GM18517 (cell line): ENCODE measurements around the gene AJAP1.

ENCODE experiments used
- ATAC-seq: cut with Tn5 transposase; IDR thresholded peaks from one replicate; pipeline ENCODE4 v1.9.1; 2021; ENCODE audit warnings: mild to moderate bottlenecking, moderate library complexity; ENCODE audit not compliant: unreplicated experiment

Gene AJAP1

DNA sequence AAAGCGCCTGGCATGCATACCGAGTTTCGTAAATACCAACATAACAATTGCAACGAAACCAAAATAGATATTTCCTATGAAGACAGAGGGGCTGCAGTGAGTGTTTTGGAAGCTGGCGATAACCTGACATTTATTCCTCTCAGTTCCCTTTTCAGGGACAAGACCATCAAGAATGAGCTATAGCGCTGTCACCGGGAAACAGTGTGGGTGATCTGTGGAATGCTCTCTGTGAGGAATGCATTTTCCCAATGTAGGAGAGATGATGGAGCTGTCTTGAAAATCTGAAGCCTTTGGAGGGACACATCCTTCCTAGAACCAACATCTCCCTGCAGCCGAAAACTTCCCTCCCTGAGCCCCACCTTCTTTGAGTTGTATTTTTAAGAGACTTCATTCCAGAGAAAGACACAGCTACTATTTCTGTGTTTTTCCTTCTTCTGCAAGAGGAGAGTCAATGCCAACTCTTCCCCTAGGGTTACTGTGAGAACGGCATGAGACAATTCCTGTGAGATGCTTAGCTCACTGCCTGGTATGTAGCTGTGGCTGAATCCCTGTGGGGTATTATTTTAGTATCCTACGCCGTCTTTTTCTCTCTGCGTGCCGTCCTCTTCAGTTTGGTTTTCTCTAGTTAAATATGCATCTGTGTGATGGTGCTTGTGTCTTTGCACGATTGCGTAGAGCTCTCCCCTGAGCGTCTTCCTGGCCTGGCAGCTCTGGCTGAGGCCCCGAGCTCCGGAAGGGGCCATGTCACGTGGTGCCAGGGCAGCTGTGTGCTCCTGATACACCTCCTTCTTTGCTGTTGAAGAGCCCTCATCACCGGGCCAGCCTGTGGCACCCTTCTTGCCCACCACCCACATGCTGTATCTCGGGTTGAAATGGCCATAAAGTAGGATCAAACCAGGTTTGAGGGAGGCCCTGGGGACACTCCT lies 45.2 kb downstream of the AJAP1 start:
- no peak for ATAC-seq

DNA sequence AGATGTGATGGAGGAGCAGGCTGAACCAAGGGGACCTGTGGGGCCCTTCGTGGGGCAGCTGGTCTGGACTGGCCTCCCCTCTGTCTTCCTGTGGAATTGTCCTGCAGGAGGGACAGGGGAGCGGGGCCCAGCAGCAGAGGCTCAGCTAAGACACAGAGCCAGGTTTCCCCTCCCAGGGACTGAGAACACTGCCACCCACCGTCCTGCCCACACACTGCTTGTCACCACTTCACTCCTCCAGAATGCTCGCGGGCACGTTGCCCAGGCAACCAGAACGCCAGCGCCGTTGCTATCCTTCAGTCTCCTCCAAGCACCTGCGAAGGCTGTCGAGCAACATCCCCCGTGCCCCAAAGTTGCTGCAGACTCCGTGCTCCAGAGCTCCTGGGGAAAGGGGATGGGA lies 46.4 kb downstream of the AJAP1 start:
- no peak for ATAC-seq

DNA sequence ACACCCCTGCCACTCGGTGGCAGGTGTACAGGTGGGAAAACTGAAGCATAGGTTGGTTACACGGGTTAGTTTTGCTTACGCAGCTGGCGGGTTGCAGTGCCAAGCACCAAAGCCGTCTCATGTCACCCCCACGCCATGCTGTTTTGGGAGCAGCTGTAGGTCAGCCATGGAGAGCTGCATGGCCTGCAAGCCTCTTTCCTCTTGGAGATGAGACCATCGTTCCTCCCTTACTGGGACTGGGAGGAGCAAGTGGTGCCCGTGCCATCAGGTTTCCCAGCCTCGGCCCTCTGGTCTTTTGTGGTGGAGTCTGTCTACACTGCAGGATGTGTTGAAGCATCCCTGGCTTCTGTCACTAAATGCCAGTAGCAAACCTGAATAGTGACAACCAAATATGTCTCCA lies 46.9 kb downstream of the AJAP1 start:
- no peak for ATAC-seq

DNA sequence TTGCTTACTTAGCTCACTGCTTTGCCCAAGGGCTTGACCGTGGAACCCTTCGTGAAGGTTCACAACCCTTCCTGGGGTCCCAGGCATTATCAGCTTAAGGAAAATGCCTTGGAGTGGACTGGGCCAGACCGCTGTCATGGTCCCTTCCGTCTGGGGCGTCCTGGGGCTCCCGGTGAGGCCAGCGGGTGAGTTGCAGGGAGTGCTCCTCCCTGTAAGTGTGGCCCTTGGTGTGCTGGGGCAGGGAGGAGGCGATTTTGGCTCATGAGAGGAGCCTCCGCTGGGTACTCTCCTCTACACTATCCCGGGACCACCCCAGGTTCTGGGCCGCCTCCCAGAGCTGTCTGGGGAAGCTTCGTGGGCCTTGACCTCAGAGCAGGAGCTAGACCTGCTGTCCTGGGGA lies 48.1 kb downstream of the AJAP1 start:
- ATAC-seq, result no peak

- ATAC-seq, result no peak
These were observed 48.5 kb downstream of the AJAP1 start for GRCh38 chr1:4702932-4703331.

GRCh38 chr1:4703646-4704045 lies 49.2 kb downstream of the AJAP1 start:
- no peak for ATAC-seq

GRCh38 chr1:4708840-4709507 lies 54.6 kb downstream of the AJAP1 start:
- ATAC-seq, result no peak

DNA sequence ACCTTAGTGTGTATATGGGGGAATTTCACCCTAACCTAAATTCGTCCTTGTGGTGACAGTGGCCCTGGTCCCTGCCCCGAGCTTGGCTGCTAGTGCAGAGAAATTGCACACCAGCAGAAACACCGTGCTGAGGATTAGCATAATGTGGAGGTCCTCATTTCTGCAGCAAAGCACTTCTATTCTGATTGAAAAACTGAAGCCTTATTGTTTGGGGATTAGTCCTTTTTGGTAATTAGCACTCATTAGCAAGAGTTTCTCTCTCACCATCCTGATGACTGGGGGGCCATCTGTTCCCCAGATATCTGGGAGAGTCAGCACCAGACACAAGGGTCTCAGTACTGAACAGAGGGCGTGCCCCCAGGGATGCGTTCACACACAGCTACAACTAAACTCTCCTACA lies 55.2 kb downstream of the AJAP1 start:
- ATAC-seq, result no peak

- ATAC-seq, result no peak
These were observed 56.4 kb downstream of the AJAP1 start for GRCh38 chr1:4710592-4711415.

DNA sequence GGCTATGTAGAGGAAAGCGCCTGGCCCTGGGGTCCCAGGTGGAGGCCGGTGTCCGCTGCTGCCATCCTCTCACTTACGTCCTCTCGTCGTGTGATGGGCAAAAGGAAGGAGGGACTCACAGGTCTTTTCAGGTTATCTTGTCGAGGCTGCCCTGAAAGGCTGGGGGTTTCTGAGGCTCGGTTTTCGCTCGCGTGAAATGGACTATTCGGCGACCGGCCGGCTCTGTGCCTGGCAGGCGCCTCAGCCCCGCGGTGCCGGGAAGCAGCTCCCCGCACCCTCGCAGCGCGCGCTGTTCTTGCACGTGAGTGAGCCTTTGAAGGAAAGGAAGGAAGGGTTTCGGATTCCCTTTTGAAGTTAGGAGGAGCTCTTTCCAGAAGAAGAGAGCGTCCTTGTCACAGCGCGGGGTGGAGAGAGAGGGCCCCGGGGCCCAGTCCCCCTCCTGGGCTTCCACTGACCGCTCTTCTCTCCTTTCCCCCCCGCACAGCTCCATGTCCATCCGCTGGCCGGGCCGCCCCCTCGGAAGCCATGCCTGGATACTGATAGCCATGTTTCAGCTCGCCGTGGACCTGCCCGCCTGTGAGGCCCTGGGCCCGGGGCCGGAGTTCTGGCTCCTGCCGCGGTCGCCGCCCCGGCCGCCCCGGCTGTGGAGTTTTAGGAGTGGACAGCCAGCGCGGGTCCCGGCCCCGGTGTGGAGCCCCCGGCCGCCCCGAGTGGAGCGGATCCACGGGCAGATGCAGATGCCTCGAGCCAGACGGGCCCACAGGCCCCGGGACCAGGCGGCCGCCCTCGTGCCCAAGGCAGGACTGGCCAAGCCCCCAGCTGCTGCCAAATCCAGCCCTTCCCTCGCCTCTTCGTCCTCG lies 57.2 kb downstream of the AJAP1 start:
- ATAC-seq, result no peak

GRCh38 chr1:4713669-4714068 lies 59.3 kb downstream of the AJAP1 start:
- no peak for ATAC-seq

- no peak for ATAC-seq
These were observed 62.0 kb downstream of the AJAP1 start for GRCh38 chr1:4716406-4716805.

- no peak for ATAC-seq
These were observed 63.7 kb downstream of the AJAP1 start for GRCh38 chr1:4718071-4718470.

GRCh38 chr1:4723106-4723505 lies 68.7 kb downstream of the AJAP1 start:
- no peak for ATAC-seq

- ATAC-seq, result no peak
These were observed 69.6 kb downstream of the AJAP1 start for GRCh38 chr1:4724001-4724400.

DNA sequence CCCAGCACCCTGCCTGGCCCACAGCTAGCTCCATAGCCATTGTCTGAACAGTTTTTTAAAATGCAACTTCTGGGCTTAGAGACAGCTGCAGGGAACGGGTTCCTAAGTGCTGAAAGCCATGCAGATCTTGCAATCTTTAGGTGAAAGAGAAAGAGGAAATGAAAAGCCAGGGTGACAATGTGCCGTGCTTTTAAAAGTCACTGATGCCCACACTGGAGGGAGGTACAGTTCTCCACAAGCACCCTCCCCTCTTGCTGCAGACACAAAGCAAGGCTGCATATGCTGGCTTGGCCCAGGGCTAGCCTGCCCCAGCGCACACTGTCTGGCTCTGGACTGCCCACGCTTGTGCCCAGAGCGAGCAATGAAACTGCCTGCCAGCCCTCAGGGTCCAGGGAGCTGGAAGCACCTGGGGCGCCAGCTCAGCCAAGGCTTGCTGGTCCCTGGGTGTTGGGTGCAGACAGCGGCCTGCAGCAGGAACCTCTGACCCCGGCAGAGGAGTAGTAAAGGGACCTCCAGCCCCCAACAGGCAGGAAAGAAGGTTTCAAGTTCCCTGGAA lies 70.4 kb downstream of the AJAP1 start:
- no peak for ATAC-seq

GRCh38 chr1:4725416-4725815 lies 71.0 kb downstream of the AJAP1 start:
- no peak for ATAC-seq

DNA sequence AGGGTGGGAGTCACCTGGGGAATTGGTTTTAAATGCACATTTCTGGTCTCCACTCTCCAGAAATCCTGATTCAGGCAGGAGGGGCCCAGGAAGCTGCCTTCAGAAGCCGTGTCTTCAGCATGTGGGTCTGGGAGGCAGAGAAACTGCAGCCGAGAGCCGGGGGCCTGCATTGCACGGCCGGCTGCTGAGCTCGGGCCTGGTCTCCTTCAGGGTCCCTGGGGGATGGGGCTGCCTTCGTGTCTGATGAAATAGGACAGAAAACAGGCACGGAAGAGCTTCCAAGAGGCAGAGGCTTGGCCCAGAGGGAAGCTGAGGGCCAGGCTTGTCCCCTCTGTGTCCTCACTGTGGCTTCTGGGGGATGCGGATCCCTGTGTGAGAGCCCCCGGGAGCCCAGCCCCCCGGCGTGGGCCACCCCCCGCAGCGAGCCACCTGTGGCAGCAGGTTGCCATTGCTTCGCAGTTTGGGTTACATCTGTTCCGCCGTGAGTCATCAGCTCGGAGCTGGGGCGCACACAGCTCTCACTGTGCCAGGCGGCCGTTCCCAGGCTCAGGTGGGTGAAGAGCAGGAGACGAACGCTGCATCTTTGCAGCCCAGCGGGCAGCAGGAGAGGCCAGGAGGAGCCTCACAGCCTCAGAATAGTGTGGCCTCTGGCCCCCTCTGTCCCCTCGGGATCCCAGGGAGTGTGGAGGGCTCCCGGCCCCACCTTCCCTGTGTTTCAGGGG lies 72.4 kb downstream of the AJAP1 start:
- no peak for ATAC-seq

DNA sequence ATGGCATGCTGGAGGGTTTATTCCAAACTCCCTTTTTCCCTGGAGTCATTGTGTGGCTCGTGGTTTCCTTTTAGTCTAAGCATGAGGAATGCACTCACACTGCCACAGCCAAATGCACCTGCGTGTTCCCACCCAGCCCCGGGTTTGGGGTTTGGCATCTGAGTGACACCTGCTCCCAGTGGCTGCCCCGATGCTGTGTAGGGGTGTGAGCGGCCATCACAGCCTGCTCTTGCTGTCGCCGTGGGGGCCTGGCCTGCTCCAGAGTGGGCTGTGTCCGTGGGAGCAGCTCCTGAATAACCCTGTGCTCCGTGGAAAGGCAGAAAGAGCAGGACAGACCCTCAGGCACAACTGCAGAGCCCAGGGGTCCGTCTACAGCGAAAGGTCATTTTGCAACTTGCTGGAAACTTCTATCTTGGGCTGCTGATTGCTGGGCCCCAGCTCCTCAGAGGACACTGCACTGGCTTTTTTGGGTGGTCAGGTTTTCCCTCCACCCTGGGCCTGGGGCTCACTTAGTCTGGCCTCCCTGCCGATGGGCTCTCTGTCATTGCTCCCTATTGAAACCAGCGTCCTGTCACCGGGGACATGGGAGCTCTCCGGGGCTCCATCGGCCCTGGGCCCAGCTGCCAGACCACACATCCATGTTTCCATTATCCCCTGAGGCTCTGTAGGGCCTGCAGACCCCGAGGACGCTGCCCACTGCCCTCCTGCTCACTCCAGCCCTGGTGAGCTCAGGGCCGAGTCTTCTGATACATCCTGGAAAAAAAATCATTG lies 74.1 kb downstream of the AJAP1 start:
- no peak for ATAC-seq
